Fibroblast of skin of right biceps (primary cell): ENCODE measurements around the gene TMEM178B.

ENCODE experiments used
- DNase-seq: peaks from one replicate; pipeline ENCODE4 v3.0.0-alpha.2; 2013

Gene TMEM178B

GRCh38 chr7:141265668-141266067 lies 191.8 kb downstream of the TMEM178B start:
- no peak for DNase-seq

- DNase-seq: no peak
Measured at GRCh38 chr7:141268614-141269013, 194.8 kb downstream of the TMEM178B start.

- DNase-seq: no peak
Measured at GRCh38 chr7:141271451-141271850, 197.6 kb downstream of the TMEM178B start.

GRCh38 chr7:141272417-141272816 lies 198.6 kb downstream of the TMEM178B start:
- no peak for DNase-seq

- no peak for DNase-seq
Measured at GRCh38 chr7:141275350-141275749, 201.5 kb downstream of the TMEM178B start.

- DNase-seq: no peak
Measured at GRCh38 chr7:141276031-141276430, 202.2 kb downstream of the TMEM178B start.

GRCh38 chr7:141280100-141280499 lies 206.2 kb downstream of the TMEM178B start:
- DNase-seq: no peak

- DNase-seq: no peak
Measured at GRCh38 chr7:141281311-141281710, 207.4 kb downstream of the TMEM178B start.

GRCh38 chr7:141286522-141286921 lies 212.7 kb downstream of the TMEM178B start:
- no peak for DNase-seq

GRCh38 chr7:141287936-141288335 lies 214.1 kb downstream of the TMEM178B start:
- DNase-seq: no peak

- no peak for DNase-seq
Measured at GRCh38 chr7:141288626-141289025, 214.8 kb downstream of the TMEM178B start.

GRCh38 chr7:141290365-141290764 lies 216.5 kb downstream of the TMEM178B start:
- no peak for DNase-seq

GRCh38 chr7:141290973-141291372 lies 217.1 kb downstream of the TMEM178B start:
- DNase-seq: no peak

GRCh38 chr7:141291541-141291940 lies 217.7 kb downstream of the TMEM178B start:
- DNase-seq: no peak

- no peak for DNase-seq
Measured at GRCh38 chr7:141294143-141294829, 220.4 kb downstream of the TMEM178B start.

GRCh38 chr7:141295367-141295895 lies 221.6 kb downstream of the TMEM178B start:
- no peak for DNase-seq

GRCh38 chr7:141300816-141301215 lies 227.0 kb downstream of the TMEM178B start:
- no peak for DNase-seq

- no peak for DNase-seq
Measured at GRCh38 chr7:141301544-141301943, 227.7 kb downstream of the TMEM178B start.

- no peak for DNase-seq
Measured at GRCh38 chr7:141302617-141303016, 228.8 kb downstream of the TMEM178B start.

GRCh38 chr7:141304291-141304690 lies 230.4 kb downstream of the TMEM178B start:
- DNase-seq: no peak

- no peak for DNase-seq
Measured at GRCh38 chr7:141306081-141306480, 232.2 kb downstream of the TMEM178B start.

GRCh38 chr7:141312395-141312794 lies 238.5 kb downstream of the TMEM178B start:
- no peak for DNase-seq

GRCh38 chr7:141312828-141313521 lies 239.1 kb downstream of the TMEM178B start:
- no peak for DNase-seq

GRCh38 chr7:141313896-141314295 lies 240.0 kb downstream of the TMEM178B start:
- no peak for DNase-seq
